Measurements from ENCODE around the gene FAM209B. TPM values are rescaled to one million over a fixed set of nuclear protein-coding genes. Genes with fewer than 3 reads are reported as not detected.

FAM209B gene
- total and polyA plus RNA-seq, 10 of the 15 experiments (the other 5 are each of a cell fraction or from before 2014, with no cell fraction given) = 0.22 to 0.77 (median 0.41) TPM; not detected in 2

DNA sequence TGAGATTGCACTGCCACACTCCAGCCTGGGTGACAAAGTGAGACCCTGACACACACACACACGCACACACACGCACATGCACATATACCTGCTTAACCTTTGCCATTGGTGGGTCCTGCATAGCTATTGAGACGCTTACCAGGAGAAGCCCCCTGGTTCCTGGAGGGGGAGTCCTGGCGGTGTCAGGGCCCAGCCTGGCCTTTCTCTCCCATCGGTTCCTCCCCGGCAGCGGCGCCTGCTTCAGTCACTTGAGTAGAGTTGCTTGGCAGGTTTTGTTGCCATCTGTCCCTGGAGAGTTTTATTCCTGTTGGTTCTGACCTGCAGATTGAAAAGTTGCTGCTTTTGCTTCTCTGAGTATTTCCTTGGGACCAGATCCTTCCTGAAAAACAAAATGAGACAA, 29.1 kb upstream of the FAM209B start:
- no peak for ATAC-seq
- RAD21 ChIA-PET (ENCODE audit: unreplicated experiment) = no interaction called here

More for the DNA sequence above, 29.1 kb upstream of the FAM209B start:
- intact Hi-C loops (cut with micrococcal nuclease; ENCODE audit: unreplicated experiment) = no loop called here
- no peak overlapping the region for H3K4me2 ChIP-seq (ENCODE audit: control insufficient read depth, insufficient read depth)
- TF ChIP-seq, protein P1, sequence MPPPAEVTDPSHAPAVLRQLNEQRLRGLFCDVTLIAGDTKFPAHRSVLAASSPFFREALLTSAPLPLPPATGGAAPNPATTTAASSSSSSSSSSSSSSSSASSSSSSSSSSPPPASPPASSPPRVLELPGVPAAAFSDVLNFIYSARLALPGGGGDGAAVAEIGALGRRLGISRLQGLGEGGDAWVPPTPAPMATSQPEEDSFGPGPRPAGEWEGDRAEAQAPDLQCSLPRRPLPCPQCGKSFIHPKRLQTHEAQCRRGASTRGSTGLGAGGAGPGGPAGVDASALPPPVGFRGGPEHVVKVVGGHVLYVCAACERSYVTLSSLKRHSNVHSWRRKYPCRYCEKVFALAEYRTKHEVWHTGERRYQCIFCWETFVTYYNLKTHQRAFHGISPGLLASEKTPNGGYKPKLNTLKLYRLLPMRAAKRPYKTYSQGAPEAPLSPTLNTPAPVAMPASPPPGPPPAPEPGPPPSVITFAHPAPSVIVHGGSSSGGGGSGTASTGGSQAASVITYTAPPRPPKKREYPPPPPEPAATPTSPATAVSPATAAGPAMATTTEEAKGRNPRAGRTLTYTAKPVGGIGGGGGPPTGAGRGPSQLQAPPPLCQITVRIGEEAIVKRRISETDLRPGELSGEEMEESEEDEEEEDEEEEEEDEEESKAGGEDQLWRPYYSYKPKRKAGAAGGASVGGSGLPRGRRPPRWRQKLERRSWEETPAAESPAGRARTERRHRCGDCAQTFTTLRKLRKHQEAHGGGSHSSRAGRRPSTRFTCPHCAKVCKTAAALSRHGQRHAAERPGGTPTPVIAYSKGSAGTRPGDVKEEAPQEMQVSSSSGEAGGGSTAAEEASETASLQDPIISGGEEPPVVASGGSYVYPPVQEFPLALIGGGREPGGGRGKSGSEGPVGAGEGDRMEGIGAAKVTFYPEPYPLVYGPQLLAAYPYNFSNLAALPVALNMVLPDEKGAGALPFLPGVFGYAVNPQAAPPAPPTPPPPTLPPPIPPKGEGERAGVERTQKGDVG (CRISPR knock-in tag; IDR thresholded peaks at IDR 0.05) = no peak
- no peak for TF ChIP-seq MTA3 (IDR thresholded peaks at IDR 0.05; ENCODE audit: borderline replicate concordance, low read length)
- no peak for TF ChIP-seq MEF2B (IDR thresholded peaks at IDR 0.05; ENCODE audit: partially characterized antibody, poor library complexity, severe bottlenecking)
- TF ChIP-seq NR2C2 (IDR thresholded peaks at IDR 0.05; ENCODE audit: borderline replicate concordance, control insufficient read depth, insufficient read length, low read depth) = no peak
- no peak for TF ChIP-seq SMARCA5 (IDR thresholded peaks at IDR 0.05)
- no peak for TF ChIP-seq MYB (IDR thresholded peaks at IDR 0.05; ENCODE audit: borderline replicate concordance, low read depth, low read length)
- TF ChIP-seq NFYB (IDR thresholded peaks at IDR 0.05; ENCODE audit: insufficient read depth, low read depth, low read length) = no peak
- TF ChIP-seq SIX5 (IDR thresholded peaks at IDR 0.05; ENCODE audit: low read depth, low read length, severe bottlenecking) = no peak
- TF ChIP-seq, protein P2, sequence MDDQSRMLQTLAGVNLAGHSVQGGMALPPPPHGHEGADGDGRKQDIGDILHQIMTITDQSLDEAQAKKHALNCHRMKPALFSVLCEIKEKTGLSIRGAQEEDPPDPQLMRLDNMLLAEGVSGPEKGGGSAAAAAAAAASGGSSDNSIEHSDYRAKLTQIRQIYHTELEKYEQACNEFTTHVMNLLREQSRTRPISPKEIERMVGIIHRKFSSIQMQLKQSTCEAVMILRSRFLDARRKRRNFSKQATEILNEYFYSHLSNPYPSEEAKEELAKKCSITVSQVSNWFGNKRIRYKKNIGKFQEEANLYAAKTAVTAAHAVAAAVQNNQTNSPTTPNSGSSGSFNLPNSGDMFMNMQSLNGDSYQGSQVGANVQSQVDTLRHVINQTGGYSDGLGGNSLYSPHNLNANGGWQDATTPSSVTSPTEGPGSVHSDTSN (IDR thresholded peaks at IDR 0.05; ENCODE audit: insufficient replicate concordance, low read depth, low read length) = no peak
- no peak for TF ChIP-seq TCF7 (IDR thresholded peaks at IDR 0.05; ENCODE audit: borderline replicate concordance)
- no peak for TF ChIP-seq NFYA (IDR thresholded peaks at IDR 0.05; ENCODE audit: borderline replicate concordance, low read depth, low read length)
- TF ChIP-seq, protein P3, sequence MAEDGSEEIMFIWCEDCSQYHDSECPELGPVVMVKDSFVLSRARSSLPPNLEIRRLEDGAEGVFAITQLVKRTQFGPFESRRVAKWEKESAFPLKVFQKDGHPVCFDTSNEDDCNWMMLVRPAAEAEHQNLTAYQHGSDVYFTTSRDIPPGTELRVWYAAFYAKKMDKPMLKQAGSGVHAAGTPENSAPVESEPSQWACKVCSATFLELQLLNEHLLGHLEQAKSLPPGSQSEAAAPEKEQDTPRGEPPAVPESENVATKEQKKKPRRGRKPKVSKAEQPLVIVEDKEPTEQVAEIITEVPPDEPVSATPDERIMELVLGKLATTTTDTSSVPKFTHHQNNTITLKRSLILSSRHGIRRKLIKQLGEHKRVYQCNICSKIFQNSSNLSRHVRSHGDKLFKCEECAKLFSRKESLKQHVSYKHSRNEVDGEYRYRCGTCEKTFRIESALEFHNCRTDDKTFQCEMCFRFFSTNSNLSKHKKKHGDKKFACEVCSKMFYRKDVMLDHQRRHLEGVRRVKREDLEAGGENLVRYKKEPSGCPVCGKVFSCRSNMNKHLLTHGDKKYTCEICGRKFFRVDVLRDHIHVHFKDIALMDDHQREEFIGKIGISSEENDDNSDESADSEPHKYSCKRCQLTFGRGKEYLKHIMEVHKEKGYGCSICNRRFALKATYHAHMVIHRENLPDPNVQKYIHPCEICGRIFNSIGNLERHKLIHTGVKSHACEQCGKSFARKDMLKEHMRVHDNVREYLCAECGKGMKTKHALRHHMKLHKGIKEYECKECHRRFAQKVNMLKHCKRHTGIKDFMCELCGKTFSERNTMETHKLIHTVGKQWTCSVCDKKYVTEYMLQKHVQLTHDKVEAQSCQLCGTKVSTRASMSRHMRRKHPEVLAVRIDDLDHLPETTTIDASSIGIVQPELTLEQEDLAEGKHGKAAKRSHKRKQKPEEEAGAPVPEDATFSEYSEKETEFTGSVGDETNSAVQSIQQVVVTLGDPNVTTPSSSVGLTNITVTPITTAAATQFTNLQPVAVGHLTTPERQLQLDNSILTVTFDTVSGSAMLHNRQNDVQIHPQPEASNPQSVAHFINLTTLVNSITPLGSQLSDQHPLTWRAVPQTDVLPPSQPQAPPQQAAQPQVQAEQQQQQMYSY (CRISPR knock-in tag; IDR thresholded peaks at IDR 0.05) = no peak
- no peak for TF ChIP-seq POLR2A (IDR thresholded peaks at IDR 0.05; ENCODE audit: low read depth, low read length)
- no peak for TF ChIP-seq MTA2 (IDR thresholded peaks at IDR 0.05; ENCODE audit: low read depth)
- no peak for TF ChIP-seq CREB1 (IDR thresholded peaks at IDR 0.05; ENCODE audit: low read depth)
- DNase-seq (ENCODE audit: low read depth, low spot score) = no peak
- POLR2A ChIA-PET = no interaction called here
- CTCF ChIA-PET = interaction anchor here (3.7 kb wide), 1 partner anchor 109 kb away, joined by 12 read pairs; no protein-coding TSS in a partner anchor
- no peak overlapping the region for H2AFZ ChIP-seq (ENCODE audit: control insufficient read depth, low read depth, low read length)
- SMC1A ChIA-PET (ENCODE audit: uncharacterized antibody, unreplicated experiment) = no interaction called here
- in situ Hi-C loops (cut with MboI) = no loop called here
- no peak overlapping the region for H3K27ac ChIP-seq (ENCODE audit: control insufficient read depth, insufficient read depth)
- H3K9me3 ChIP-seq (replicated peaks; ENCODE audit: control insufficient read depth, insufficient read depth, low read length) = no peaks in the 10 kb centered on the region
- no peak overlapping the region for H3K4me3 ChIP-seq
- H3K9ac ChIP-seq (ENCODE audit: control insufficient read depth, insufficient read depth, low read length) = no peak overlapping the region
- 100% methylated on average over 8 of the region's 8 CpGs for WGBS (ENCODE audit: insufficient coverage, insufficient replicate concordance, low lambda C conversion rate, missing lambda C conversion rate)
- no peaks in the 10 kb centered on the region for H3K27me3 ChIP-seq (replicated peaks in 1 of 2; ENCODE audit: control insufficient read depth in 2 of 2, insufficient read depth in 2 of 2, low read length in 1 of 2)
- no TSS peak for BruUV-seq (replicated peaks)
- no peaks in the 10 kb centered on the region for H3K4me1 ChIP-seq (ENCODE audit: control insufficient read depth, insufficient read depth, low read length)
- H3K79me2 ChIP-seq (ENCODE audit: control insufficient read depth, insufficient read depth, low read length) = no peaks in the 10 kb centered on the region
- H3K36me3 ChIP-seq (ENCODE audit: control insufficient read depth in 2 of 2, insufficient read depth in 2 of 2, low read length in 1 of 2) = peaks cover 0 to 2% of the 10 kb centered on the region in 2 experiments; a peak in 1 of 4 replicates
- FAIRE-seq = no peak
- no peaks in the 10 kb centered on the region for H4K20me1 ChIP-seq (ENCODE audit: control insufficient read depth, insufficient read depth)
